H9 (cell line): Measurements from ENCODE around the gene ULK3. TPM values are rescaled to one million over a fixed set of nuclear protein-coding genes. Genes with fewer than 3 reads are reported as not detected.

ENCODE experiments used
- DNase-seq: peaks from one replicate; pipeline ENCODE4 v3.0.0-alpha.2; 2017
- H2AFZ ChIP-seq: one replicate; pipeline ENCODE4 v1.6.1; 2013; ENCODE audit warnings: mild to moderate bottlenecking, low read length, control low read depth, moderate library complexity
- H2AK5ac ChIP-seq: 2 replicates; pipeline ENCODE4 v1.6.1; 2013; ENCODE audit warnings: low read length, control low read depth, mixed read lengths; ENCODE audit not compliant: insufficient read length
- H2BK120ac ChIP-seq: one replicate; pipeline ENCODE4 v1.6.1; 2013; ENCODE audit warnings: low read depth, mild to moderate bottlenecking, low read length, control low read depth, inconsistent platforms; ENCODE audit not compliant: poor library complexity, severe bottlenecking
- H2BK12ac ChIP-seq: 2 replicates; pipeline ENCODE4 v1.6.1; 2013; ENCODE audit warnings: low read length, control low read depth, mixed read lengths, low read depth; ENCODE audit not compliant: insufficient read length
- H2BK15ac ChIP-seq: 2 replicates; pipeline ENCODE4 v1.6.1; 2013; ENCODE audit warnings: low read depth, low read length, control low read depth
- H2BK20ac ChIP-seq: one replicate; pipeline ENCODE4 v1.6.1; 2013; ENCODE audit warnings: low read depth, mild to moderate bottlenecking, low read length, control low read depth, inconsistent platforms; ENCODE audit not compliant: poor library complexity, severe bottlenecking
- H2BK5ac ChIP-seq: 2 replicates; pipeline ENCODE4 v1.6.1; 2013; ENCODE audit warnings: low read length, control low read depth, mixed read lengths; ENCODE audit not compliant: insufficient read length
- H3K14ac ChIP-seq: 2 replicates; pipeline ENCODE4 v1.6.1; 2013; ENCODE audit warnings: low read length, control low read depth; ENCODE audit not compliant: insufficient read depth
- H3K18ac ChIP-seq: 2 replicates; pipeline ENCODE4 v1.6.1; 2013; ENCODE audit warnings: low read depth, mild to moderate bottlenecking, mixed read lengths, low read length, control low read depth; ENCODE audit not compliant: insufficient read length
- H3K23ac ChIP-seq: 2 replicates; pipeline ENCODE4 v1.6.1; 2013; ENCODE audit warnings: low read length, control low read depth, mixed read lengths, low read depth; ENCODE audit not compliant: insufficient read length
- H3K23me2 ChIP-seq: 2 replicates; pipeline ENCODE4 v1.6.1; 2013; ENCODE audit warnings: low read depth, mild to moderate bottlenecking, mixed read lengths, low read length, control low read depth; ENCODE audit not compliant: insufficient read length, poor library complexity, severe bottlenecking
- H3K27ac ChIP-seq: 2 replicates; pipeline ENCODE4 v1.5.1; 2013; ENCODE audit warnings: low read length, control low read depth, mixed read lengths, low read depth; ENCODE audit not compliant: insufficient read length
- H3K27me3 ChIP-seq: 2 replicates; pipeline ENCODE4 v1.6.1; 2013; ENCODE audit warnings: low read length, control low read depth, inconsistent platforms; ENCODE audit not compliant: insufficient read depth
- H3K4ac ChIP-seq: 2 replicates; pipeline ENCODE4 v1.6.1; 2013; ENCODE audit warnings: low read depth, mild to moderate bottlenecking, control low read depth, inconsistent platforms, low read length, moderate library complexity
- H3K4me1 ChIP-seq: 2 replicates; pipeline ENCODE4 v1.6.1; 2013; ENCODE audit warnings: low read length, control low read depth, inconsistent platforms; ENCODE audit not compliant: insufficient read depth
- H3K4me2 ChIP-seq: 2 replicates; pipeline ENCODE4 v1.6.1; 2013; ENCODE audit warnings: low read length, control low read depth, mixed read lengths; ENCODE audit not compliant: insufficient read length, insufficient read depth
- H3K56ac ChIP-seq: 2 replicates; pipeline ENCODE4 v1.6.1; 2013; ENCODE audit warnings: low read depth, mild to moderate bottlenecking, mixed read lengths, low read length, control low read depth; ENCODE audit not compliant: insufficient read length
- H3K79me1 ChIP-seq: 2 replicates; pipeline ENCODE4 v1.6.1; 2013; ENCODE audit warnings: low read depth, mild to moderate bottlenecking, moderate library complexity, low read length, control low read depth, inconsistent platforms; ENCODE audit not compliant: insufficient read depth, poor library complexity, severe bottlenecking
- H3K79me2 ChIP-seq: 2 replicates; pipeline ENCODE4 v1.6.1; 2013; ENCODE audit warnings: low read length, control low read depth, inconsistent platforms; ENCODE audit not compliant: insufficient read depth
- H3K9ac ChIP-seq: 2 replicates; pipeline ENCODE4 v1.6.1; 2013; ENCODE audit warnings: low read length, control low read depth, mixed read lengths; ENCODE audit not compliant: insufficient read length; ENCODE audit errors: extremely low read depth
- H3K9me3 ChIP-seq: one replicate; pipeline ENCODE4 v1.6.1; 2013; ENCODE audit warnings: low read depth, low read length, inconsistent platforms; ENCODE audit not compliant: control insufficient read depth
- H3T11ph ChIP-seq: one replicate; pipeline ENCODE4 v1.6.1; 2013; ENCODE audit warnings: mild to moderate bottlenecking, low read length, control low read depth, inconsistent platforms
- H4K20me1 ChIP-seq: one replicate; pipeline ENCODE4 v1.6.1; 2013; ENCODE audit not compliant: control insufficient read depth, insufficient read length, insufficient read depth
- H4K5ac ChIP-seq: 2 replicates; pipeline ENCODE4 v1.6.1; 2013; ENCODE audit warnings: low read depth, mild to moderate bottlenecking, mixed read lengths, low read length, control low read depth; ENCODE audit not compliant: insufficient read length
- H4K8ac ChIP-seq: replicated peaks from 2 replicates; pipeline ENCODE4 v1.6.1; 2013; ENCODE audit warnings: low read length, control low read depth, mixed read lengths, low read depth; ENCODE audit not compliant: insufficient read length
- H4K91ac ChIP-seq: 2 replicates; pipeline ENCODE4 v1.6.1; 2013; ENCODE audit warnings: low read depth, mild to moderate bottlenecking, moderate library complexity, mixed read lengths, low read length, control low read depth; ENCODE audit not compliant: insufficient read length
- H3K27ac Mint-ChIP-seq, 3 experiments: 2 replicates in 2 of 3; 3 replicates in 1 of 3; pipeline ENCODE4 v1.8.0; 2020 to 2021; ENCODE audit warnings: mixed read lengths in 3 of 3, mild to moderate bottlenecking in 1 of 3, moderate library complexity in 1 of 3
- H3K27me3 Mint-ChIP-seq: 2 replicates; pipeline ENCODE4 v1.8.0; 2021; ENCODE audit warnings: low read depth, mild to moderate bottlenecking, moderate library complexity, mixed read lengths
- H3K36me3 Mint-ChIP-seq, 3 experiments: 2 replicates in 2 of 3; 3 replicates in 1 of 3; pipeline ENCODE4 v1.8.0; 2020 to 2021; ENCODE audit warnings: low read depth in 3 of 3, mixed read lengths in 3 of 3; ENCODE audit not compliant: insufficient read depth in 1 of 3
- H3K4me1 Mint-ChIP-seq, 2 experiments: 2 replicates each; pipeline ENCODE4 v1.8.0; 2020; ENCODE audit warnings: mixed read lengths in 2 of 2
- H3K4me3 Mint-ChIP-seq, 2 experiments: 2 replicates in 1 of 2; 3 replicates in 1 of 2; pipeline ENCODE4 v1.8.0; 2020 to 2021; ENCODE audit warnings: mild to moderate bottlenecking in 2 of 2, mixed read lengths in 2 of 2, moderate library complexity in 1 of 2
- H3K9me3 Mint-ChIP-seq, 2 experiments: 2 replicates in 1 of 2; 3 replicates in 1 of 2; pipeline ENCODE4 v1.8.0; 2020; ENCODE audit warnings: mild to moderate bottlenecking in 2 of 2, mixed read lengths in 2 of 2, moderate library complexity in 1 of 2
- WGBS: extraction: QIAGEN DNeasy Blood & Tissue Kit; methylation state at CpG from one replicate; pipeline ENCODE4 v1.1.7; 2013; ENCODE audit warnings: missing lambda C conversion rate, low lambda C conversion rate, mixed read lengths; ENCODE audit not compliant: insufficient read length; ENCODE audit errors: extremely low coverage; 5-methylcytosine and 5-hydroxymethylcytosine counted together
- total RNA-seq: library from RNA; stranded (reverse); gene quantifications from 2 replicates; pipeline ENCODE4 v1.2.1, GENCODE V29; 2021
- TF ChIP-seq, protein P1 (sequence below): fragments of 200-600 bp; sonication (generic); conservative IDR thresholded peaks from 3 replicates; pipeline ENCODE4 v1.8.0; 2021; ENCODE audit warnings: antibody characterized with exemption, mild to moderate bottlenecking

ULK3 gene
- total RNA-seq, 1 experiment from 2014 or later = 34.0 TPM

DNA sequence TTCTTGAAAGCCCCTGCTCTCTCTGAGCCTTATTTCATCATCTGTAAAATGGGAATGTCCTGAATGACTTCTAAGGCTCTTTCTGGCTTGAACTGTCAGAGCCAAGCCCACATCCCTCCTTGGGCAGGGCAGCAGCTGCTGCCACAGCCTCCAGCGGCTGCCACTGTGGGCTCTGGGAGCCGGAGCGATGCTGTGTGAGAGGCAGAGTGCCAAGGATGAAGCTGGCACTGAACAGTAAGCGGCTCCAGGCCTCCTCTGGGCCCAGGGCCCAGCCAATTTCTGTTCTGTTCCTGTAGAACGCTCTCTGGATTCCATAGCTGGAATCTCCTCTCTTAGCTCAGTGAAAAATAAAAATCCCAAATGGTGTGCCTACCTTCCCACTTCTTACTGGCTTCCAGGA is 12.1 kb downstream of the ULK3 start:
- Histone ChIP-seq H2BK5ac (no peak overlapping the region), H3K23ac (no peak overlapping the region), H3K9ac (no peak overlapping the region), H3K9me3 (no peaks in the 10 kb centered on the region), H3K4me2 (no peak overlapping the region), H3T11ph (no peak overlapping the region), H3K14ac (no peak overlapping the region), H3K56ac (no peak overlapping the region), H2BK12ac (no peak overlapping the region), H2AK5ac (no peak overlapping the region), H3K4me1 (no peaks in the 10 kb centered on the region), H4K91ac (no peak overlapping the region), H4K8ac (no peak overlapping the region), H3K4ac (no peak overlapping the region), H2AFZ (no peak overlapping the region), H4K5ac (no peak overlapping the region), H3K23me2 (no peaks in the 10 kb centered on the region), H3K27ac (no peak overlapping the region), H3K27me3 (peaks cover 6% of the 10 kb centered on the region; the same call in 1 of the 2 replicates), H3K79me1 (no peaks in the 10 kb centered on the region), H3K18ac (no peak overlapping the region), H4K20me1 (no peaks in the 10 kb centered on the region), H2BK15ac (no peak overlapping the region), H3K79me2 (no peaks in the 10 kb centered on the region), H2BK120ac (no peak overlapping the region), H2BK20ac (no peak overlapping the region)
- Mint-ChIP-seq H3K4me1 (peaks cover 8 to 32% of the 10 kb centered on the region in 2 experiments; a peak in 3 of 4 replicates), H3K36me3 (peaks cover 0 to 8% (median 4%) of the 10 kb centered on the region in 3 experiments; a peak in 5 of 7 replicates), H3K9me3 (no peaks in the 10 kb centered on the region), H3K4me3 (no peak overlapping the region), H3K27ac (no peak overlapping the region), H3K27me3 (peaks cover 42% of the 10 kb centered on the region)
- TF ChIP-seq, protein P1, sequence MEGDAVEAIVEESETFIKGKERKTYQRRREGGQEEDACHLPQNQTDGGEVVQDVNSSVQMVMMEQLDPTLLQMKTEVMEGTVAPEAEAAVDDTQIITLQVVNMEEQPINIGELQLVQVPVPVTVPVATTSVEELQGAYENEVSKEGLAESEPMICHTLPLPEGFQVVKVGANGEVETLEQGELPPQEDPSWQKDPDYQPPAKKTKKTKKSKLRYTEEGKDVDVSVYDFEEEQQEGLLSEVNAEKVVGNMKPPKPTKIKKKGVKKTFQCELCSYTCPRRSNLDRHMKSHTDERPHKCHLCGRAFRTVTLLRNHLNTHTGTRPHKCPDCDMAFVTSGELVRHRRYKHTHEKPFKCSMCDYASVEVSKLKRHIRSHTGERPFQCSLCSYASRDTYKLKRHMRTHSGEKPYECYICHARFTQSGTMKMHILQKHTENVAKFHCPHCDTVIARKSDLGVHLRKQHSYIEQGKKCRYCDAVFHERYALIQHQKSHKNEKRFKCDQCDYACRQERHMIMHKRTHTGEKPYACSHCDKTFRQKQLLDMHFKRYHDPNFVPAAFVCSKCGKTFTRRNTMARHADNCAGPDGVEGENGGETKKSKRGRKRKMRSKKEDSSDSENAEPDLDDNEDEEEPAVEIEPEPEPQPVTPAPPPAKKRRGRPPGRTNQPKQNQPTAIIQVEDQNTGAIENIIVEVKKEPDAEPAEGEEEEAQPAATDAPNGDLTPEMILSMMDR = no peak
- WGBS = no CpG with 5 or more reads among the region's 5 CpGs
- no peak for DNase-seq
